Neural progenitor cell (in vitro differentiated cells): ENCODE results near the gene PPP1CA.

Experiments
- EZH2 ChIP-seq: fragments of 200-600 bp; sonication (generic); IDR thresholded peaks from 2 replicates; pipeline ENCODE4 v1.6.1; 2017; ENCODE audit warnings: antibody characterized with exemption, mild to moderate bottlenecking, moderate library complexity
- TF ChIP-seq, protein P1 (sequence below): fragments of 200-600 bp; sonication (generic); IDR thresholded peaks from 2 replicates; pipeline ENCODE4 v1.5.1; 2017; ENCODE audit warnings: antibody characterized with exemption, mild to moderate bottlenecking

- TF ChIP-seq EZH2, result no peak
- TF ChIP-seq, protein P1, sequence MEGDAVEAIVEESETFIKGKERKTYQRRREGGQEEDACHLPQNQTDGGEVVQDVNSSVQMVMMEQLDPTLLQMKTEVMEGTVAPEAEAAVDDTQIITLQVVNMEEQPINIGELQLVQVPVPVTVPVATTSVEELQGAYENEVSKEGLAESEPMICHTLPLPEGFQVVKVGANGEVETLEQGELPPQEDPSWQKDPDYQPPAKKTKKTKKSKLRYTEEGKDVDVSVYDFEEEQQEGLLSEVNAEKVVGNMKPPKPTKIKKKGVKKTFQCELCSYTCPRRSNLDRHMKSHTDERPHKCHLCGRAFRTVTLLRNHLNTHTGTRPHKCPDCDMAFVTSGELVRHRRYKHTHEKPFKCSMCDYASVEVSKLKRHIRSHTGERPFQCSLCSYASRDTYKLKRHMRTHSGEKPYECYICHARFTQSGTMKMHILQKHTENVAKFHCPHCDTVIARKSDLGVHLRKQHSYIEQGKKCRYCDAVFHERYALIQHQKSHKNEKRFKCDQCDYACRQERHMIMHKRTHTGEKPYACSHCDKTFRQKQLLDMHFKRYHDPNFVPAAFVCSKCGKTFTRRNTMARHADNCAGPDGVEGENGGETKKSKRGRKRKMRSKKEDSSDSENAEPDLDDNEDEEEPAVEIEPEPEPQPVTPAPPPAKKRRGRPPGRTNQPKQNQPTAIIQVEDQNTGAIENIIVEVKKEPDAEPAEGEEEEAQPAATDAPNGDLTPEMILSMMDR, result no peak
These were observed 7.0 kb upstream of the PPP1CA start for GRCh38 chr11:67408437-67409200.
